OCI-LY1 (cell line): ENCODE measurements around the gene HEYL.

Experiments
- CTCF ChIP-seq: fragments of 200-600 bp; sonication (generic), shearing (Covaris generic); IDR thresholded peaks from 2 replicates; pipeline ENCODE4 v1.5.1; 2017; ENCODE audit warnings: mild to moderate bottlenecking, antibody characterized with exemption, low read length, moderate library complexity, mixed read lengths
- EZH2 ChIP-seq: fragments of 200-600 bp; sonication (generic), shearing (Covaris generic); IDR thresholded peaks from 2 replicates; pipeline ENCODE4 v1.8.0; 2017; ENCODE audit warnings: borderline replicate concordance, mixed run types, mild to moderate bottlenecking, antibody characterized with exemption, low read length, moderate library complexity, mixed read lengths

GRCh38 chr1:39650431-39650830 is 11.0 kb upstream of the HEYL start:
- TF ChIP-seq CTCF, result no peak
- no peak for TF ChIP-seq EZH2
